Measurements from ENCODE around the gene RASGEF1C. TPM values are rescaled to one million over a fixed set of nuclear protein-coding genes. Genes with fewer than 3 reads are reported as not detected.

Gene RASGEF1C
- total RNA-seq (2022; extraction: Qiagen RNA extraction) = 0.03 to 0.22 TPM (median 0.08 TPM) in 4 of 5 replicates, not detected in the other

GRCh38 chr5:180209137-180209581, at the start of gene RASGEF1C:
TSS of gene RASGEF1C (minus strand) at chr5:180209211. CDS start at chr5:180138052, 71,159 bp downstream.

GRCh38 chr5:180071531-180072255, 137.3 kb downstream of the RASGEF1C start, which contains the start of gene RNF130:
TSS of gene RNF130 (minus strand) at chr5:180071759. CDS start at chr5:180071702, 57 bp downstream.

Other genes starting within 250 kb of the RASGEF1C start
- gene RNF130, start 137.5 kb downstream of the RASGEF1C start, total RNA-seq (2022; extraction: Qiagen RNA extraction) = 37.5 to 43.3 TPM (median 42.4 TPM) in 5 replicates
- gene MAPK9, start 82.9 kb upstream of the RASGEF1C start, total RNA-seq (2022; extraction: Qiagen RNA extraction) = 28.8 to 40.1 TPM (median 38.1 TPM) in 5 replicates
- 47.3 to 56.1 TPM (median 53.7 TPM) in 5 replicates for gene GFPT2, start 144.1 kb upstream of the RASGEF1C start, total RNA-seq (2022; extraction: Qiagen RNA extraction)